ENCODE measurements around the gene EDAR.
A peak's percentile ranks its signal among the peaks of the same experiment; 100 is the strongest.

Gene EDAR

DNA sequence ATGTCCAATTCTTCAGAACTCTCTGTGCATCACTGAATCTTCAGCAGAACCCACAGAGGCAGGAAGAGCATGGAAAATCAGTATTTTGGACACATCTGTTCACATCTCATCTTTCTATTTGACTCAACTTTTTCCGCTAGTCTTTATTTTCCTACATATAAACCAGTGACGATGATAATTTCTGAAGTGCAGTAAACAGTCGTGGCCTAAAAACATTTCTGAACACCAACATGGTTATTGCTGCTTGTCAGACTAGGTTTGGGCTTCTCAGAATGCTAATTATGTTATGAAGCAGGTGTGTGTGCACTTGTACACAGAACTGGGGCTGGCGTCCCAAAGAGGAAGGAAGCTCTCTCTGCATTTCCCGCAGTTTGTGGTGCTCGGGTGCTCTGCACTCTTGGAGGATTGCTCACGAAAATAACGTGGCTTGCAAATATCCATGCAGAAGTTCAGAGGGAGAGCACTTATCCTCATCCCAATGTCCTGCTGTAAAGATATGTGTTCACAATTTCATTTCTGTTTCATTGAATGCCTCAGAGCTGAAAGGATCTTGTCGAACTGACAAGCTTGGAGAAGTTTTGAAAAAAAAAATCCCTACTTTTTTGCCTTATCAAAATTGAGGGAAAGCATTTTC, 50.8 kb downstream of the EDAR start:
- DNase-seq = peak in 1 of 5 donors; percentile 21

- DNase-seq = no peak
Measured at GRCh38 chr2:108937367-108938017, 51.5 kb downstream of the EDAR start.

DNA sequence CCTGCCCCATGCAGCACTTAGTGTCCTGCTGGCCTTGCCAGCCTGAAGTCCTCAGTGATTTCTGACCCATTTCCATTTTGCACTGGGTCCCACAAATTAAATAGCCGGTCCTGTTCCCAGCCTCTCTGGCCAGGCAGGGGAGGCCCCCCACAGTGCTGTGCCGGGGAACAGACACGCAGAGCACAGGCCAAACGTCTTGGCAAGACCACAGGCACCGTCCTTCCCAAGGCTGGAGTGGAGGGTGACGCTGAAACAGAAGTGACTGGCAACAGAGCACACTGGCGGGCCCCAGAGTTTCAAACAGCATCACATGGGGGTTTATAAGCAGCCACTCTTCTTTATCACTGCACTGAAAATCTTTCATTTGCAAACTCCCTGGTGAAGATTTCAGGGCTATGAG, 52.2 kb downstream of the EDAR start:
- no peak for DNase-seq

DNA sequence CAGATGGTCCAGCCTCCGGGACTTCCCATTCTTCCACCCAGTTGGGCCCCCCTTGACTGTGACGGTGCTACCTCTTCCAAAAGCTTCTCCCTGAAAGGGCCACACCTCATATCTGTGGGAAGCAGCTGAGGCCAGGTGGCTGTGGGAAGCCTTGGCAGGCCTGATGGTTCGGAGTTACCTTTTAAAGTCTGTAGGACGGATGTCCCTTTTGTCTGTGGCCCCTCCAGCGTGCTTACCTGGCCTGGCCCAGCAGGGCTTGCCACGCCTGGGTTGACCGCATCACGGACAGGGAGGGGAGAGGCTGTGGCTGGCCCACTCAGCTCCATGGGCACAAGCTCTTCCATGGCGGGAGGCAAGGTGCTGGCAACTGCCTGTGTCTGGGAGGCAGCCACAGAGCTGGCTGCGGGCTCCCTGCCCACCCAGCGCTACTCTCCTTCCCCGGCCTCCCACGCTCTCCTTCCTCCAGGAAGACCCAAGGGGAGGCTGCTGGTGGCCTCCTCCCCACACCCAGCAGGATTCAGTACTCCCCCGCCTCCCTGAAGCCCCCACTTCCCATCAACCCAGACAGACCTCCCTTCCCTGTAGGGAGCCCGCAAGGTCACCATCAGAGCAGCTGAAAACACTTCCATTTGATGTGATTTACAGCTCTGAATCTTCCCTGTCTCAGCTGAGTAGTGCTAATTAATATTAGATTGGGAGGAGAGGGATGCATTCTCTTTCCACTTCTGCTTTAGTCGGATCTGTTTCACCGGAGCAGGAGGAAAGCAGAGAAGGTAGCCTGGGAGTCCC, 52.8 kb downstream of the EDAR start:
- DNase-seq = no peak

GRCh38 chr2:108935271-108935741, 53.7 kb downstream of the EDAR start:
- no peak for DNase-seq

GRCh38 chr2:108934583-108935245, 54.3 kb downstream of the EDAR start:
- DNase-seq = no peak

GRCh38 chr2:108934151-108934550, 54.9 kb downstream of the EDAR start:
- DNase-seq = no peak

- DNase-seq = no peak
Measured at GRCh38 chr2:108933691-108934117, 55.3 kb downstream of the EDAR start.

GRCh38 chr2:108932736-108933332, 56.2 kb downstream of the EDAR start:
- DNase-seq = no peak

- DNase-seq = no peak
Measured at GRCh38 chr2:108931372-108931771, 57.6 kb downstream of the EDAR start.

- no peak for DNase-seq
Measured at GRCh38 chr2:108929807-108930425, 59.1 kb downstream of the EDAR start.

DNA sequence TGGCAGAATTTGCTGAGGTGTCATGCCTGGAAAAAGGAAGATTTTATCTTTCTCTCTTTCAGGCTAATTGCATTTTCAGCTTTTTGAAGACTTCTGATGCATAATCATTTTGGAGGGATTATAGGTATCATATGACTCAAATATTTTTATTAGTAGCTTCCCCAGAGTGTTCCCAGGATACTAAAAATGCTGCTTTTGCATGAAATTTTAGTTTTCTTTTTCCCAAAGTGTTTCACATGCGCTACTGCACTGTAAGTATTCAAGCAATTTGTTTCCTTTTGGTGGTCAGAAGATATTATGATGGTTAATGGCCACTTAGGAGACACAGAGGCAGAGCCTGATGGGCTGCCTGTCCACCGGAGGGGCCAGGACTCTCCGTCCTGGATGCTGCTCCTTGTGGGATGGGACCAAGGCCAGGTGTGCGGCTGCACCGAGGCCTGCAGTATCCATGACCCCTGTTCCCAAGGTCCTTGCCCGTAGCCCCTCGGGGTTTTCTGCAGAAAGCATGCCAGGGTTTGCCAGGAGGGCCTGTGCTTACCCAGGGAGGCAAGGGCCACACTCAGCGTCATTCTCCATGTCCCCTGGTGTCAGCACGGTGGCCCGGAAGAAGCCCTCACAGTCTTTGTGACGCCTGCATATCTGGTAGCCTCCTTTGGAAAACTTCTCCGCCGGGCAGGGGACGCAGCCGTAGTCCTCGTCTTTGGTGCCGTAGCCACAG, 60.2 kb downstream of the EDAR start:
- no peak for DNase-seq

DNA sequence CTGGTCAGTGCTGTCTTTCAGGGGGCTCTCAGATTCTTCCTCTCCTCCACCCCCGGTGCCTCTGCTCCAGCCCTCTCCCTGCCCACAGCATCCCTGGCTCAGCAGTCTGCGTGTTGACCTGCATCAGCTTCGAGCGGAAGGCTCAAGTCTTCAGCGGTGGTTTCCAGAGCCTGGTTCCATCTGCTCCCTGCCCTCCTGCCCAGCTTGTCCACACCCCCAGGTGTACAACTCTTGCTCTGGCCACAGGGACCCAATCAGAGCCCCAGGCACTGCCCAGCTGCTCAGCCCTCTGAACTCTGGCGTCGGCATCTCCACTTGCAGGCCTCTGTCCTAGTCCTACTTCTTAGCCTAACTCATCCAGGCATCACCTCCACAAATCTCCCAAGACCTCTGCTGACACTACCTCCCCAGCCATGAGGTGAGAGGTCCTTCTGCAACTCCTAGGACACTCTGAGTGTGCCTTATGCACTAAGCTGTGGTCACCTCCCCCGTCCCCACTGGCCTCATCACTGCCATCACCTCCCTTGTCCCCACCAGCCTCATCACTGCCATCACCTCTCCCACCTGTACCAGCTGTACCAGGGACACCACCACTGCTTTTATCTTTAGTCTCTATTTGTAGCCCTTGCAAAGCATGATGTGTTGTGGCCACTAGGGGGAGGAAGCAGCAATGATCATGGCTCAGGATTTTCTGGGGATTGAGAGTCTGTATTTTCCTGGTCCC, 60.9 kb downstream of the EDAR start:
- DNase-seq = peak in 2 of 5 donors; percentile 15 to 29

DNA sequence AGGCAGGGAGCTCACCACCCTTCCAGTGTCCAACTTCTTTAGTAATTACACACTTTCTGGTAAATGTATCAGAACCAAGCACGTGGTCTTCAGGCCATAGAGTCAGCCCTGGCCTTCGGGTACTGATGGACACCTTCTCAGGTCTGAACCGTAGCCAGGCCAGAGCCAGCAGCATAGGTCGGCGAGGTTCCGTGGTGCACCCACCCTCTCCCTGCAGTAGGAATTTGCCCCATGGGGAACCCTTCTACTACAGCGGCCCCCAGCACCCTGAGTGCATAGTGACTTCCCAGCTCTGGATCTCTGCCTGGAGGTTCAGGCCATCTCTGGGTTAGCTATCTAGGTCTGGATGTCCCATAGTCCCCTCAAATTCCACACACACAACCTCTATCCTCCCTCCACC, 61.6 kb downstream of the EDAR start:
- no peak for DNase-seq

DNA sequence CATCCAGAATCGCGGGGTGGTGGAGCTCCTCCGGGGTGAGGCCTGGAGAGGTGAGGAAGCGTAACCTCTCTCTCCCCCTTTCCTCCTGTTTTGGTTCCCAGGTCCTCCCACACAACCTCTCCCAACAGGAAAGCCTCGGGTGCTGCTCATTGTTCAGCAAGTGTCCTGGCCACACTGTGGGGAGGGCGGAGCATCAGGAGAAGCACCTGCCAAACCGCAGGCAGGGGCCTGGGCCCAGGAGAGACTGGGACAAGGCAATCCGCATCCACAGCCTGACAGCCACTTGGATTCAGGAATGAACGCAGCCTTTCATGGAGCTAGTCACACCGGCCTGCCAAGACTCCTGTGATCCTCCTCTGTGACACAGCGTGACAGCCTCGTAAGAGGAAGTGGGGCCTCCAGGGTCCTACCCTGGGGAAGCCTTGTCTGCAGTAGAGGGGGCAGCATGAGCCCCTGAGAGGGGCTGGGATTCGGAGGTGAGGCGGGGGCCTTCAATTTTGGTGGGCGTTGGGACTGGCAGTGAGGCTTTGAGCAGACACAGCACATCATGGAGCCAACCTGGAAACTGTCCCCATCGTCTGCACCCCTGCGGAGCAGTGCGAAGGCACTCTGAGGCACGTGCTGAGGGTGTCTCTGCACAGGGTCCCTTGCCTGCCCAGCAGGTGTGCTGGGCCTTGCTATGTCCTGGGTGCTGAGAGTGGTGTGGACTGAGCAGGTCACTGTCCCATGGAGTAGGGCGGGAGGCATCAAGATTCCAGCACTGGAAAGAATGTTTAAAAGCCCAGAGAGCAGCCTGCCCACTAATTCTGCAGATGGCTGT, 62.2 kb downstream of the EDAR start:
- no peak for DNase-seq

- DNase-seq = no peak
Measured at GRCh38 chr2:108925735-108926134, 63.3 kb downstream of the EDAR start.

- no peak for DNase-seq
Measured at GRCh38 chr2:108925286-108925685, 63.7 kb downstream of the EDAR start.

DNA sequence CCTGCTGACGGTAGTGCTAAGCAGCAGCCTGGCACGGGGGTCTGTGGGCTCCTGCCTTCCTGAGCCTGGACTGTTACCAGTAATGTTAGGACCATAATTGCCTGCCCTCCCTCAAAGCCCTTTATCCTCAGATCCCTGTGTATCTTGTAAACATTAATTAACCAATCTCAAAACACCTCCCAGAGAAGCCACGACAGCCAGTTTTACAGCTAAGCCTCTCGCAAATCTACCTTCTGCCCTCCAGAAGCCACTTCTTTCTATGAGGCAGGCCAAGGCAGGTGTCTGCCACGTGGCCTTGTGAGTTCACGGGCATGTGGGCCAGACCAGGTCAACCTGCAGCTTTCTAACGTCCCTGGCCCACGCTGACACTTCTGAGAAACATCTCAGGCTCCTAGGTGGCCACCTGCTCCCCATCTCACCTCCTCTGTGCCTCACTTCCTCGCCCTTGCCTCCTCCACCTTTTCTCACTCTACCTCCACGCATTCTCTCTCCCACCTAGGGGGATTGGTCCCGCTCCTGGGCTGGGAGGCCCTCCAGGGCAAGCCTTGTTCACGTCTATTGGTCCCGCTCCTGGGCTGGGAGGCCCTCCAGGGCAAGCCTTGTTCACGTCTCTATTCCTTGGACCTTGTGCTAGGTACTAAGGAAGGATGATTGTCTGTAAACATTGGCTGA, 64.3 kb downstream of the EDAR start:
- DNase-seq = no peak
